Mammary microvascular endothelial cell (primary cell): ENCODE measurements around the gene SOX15. TPM values are rescaled to one million over a fixed set of nuclear protein-coding genes. Genes with fewer than 3 reads are reported as not detected.

Experiments used
- total RNA-seq: library from RNA; depleted of rRNA; stranded (reverse); fragments of >200 nt; gene quantifications from 2 replicates; pipeline ENCODE4 v1.2.3, GENCODE V29; 2015

The SOX15 gene
- not detected in 2 replicates for total RNA-seq

GRCh38 chr17:7589891-7590691 lies at the start of gene SOX15:
Gene SOX15, minus strand, starts transcription at chr17:7590094. Its CDS starts 418 bp downstream, at chr17:7589676.

DNA sequence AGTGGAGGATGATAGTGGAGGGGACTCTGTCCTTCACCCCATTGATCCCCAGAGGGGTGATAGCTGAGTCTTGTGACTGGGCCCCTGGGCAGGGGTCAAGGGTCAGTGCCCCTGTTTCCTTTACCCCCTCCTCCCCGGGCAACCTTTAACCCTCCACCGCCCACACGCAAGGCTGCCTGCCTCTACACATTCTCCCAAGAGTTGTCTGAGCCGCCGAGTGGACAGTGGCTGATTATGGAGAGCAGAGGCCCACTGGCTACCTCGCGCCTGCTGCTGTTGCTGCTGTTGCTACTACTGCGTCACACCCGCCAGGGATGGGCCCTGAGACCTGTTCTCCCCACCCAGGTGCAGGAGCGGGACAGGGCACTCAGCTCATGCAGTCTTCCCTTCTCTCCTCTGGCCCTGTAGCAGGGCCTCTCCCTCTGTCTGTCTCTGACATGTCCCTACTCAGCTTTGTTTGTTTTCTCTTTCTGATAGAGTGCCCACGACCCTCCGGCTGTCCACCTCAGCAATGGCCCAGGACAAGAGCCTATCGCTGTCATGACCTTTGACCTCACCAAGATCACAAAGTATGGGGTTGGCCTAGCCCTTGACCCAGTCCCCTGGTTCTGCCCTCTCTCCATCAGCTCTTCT lies 40.2 kb upstream of the SOX15 start, which contains the start of gene SHBG:
Gene SHBG, plus strand, starts transcription at position 197 of the 633 bp plus-strand sequence. Its CDS starts 38 bp downstream, at position 235.

DNA sequence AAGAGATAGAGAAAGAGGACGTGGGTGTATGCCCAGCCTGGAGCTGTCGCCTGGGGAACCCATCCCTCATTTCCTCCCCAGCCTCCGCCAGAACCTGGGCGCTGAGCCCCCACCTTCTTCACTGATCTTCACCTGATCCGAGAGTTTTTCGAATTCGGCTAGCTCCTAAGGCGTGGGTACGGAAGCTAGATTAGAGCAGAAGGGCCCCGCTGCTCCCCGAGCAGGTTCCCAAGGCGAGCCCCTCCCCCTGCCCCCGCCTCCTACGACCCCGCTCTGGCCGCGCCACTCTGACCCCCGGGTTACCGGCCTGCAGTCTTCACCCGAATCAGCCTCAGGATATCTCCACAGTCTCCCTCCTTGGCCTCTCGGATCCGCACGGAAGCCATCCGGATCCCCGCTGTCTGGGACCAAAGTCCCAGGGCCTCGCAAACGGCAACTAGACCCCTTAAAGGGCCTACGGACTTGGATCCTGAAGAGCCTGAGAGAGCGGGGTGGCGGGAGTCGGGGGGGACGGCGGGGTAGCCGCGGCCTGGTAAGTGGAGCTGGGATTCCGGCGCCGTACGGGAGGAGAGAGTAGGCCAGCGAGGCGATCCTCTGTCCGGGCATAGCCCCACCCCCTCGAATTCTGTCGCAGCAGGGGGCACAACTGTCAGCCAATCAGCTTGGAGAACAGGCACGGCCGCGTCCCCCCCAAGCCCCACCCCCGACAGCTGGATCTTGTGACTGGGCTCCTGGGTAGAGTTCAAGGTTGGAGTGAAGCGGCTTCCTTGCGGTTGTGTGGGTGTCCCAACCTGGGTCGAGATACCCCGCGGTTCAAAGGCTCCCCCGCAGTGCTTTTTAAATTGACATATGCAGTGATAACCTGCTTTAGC lies 37.6 kb upstream of the SOX15 start, which contains the start of gene SAT2:
Gene SAT2, minus strand, starts transcription at position 572 of the 872 bp plus-strand sequence. Its CDS starts 186 bp downstream, at position 386.

DNA sequence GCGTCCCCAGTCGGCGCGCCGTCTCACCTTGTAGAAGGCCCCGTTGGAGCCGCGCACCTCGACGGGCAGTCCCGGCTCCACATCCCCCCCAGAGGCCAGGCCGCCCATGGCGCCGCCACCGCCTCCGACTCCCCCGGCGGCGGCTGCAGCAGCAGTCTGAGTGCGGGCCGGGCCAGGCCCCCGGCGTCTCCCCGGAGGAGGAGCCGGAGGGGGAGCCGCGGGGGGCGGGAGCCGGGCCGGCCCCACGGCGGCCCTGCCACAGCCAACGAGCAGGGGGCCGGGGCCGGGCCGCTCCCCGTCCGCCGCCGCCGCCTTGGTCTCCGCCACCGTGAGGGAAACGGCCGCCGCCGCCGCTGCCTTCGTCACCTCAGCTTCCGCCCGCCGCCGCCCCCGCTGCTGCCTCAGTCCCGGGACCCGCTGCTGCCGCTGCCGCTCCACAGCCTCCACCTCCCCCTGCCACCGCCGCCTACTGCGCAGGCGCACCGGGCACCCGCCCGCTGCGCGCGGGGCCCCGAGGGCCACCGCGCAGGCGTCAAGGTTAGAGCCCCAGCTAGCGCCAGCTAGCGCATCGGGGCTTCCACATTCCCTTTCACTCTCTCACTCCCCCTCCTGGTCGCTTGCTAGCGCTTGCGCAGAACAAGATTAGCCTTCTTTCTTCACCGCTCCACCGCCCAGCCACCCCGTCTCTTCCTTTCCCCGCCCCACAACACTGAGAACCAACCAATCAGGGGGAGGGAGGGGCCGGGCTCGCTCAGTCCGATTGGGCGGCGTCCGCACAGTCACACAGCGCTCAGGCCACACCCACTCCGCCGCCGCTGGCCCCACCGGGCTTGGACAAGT lies 24.8 kb upstream of the SOX15 start, which contains the start of gene FXR2:
Gene FXR2, minus strand, starts transcription at position 473 of the 840 bp plus-strand sequence. Its CDS starts 365 bp downstream, at position 108.

DNA sequence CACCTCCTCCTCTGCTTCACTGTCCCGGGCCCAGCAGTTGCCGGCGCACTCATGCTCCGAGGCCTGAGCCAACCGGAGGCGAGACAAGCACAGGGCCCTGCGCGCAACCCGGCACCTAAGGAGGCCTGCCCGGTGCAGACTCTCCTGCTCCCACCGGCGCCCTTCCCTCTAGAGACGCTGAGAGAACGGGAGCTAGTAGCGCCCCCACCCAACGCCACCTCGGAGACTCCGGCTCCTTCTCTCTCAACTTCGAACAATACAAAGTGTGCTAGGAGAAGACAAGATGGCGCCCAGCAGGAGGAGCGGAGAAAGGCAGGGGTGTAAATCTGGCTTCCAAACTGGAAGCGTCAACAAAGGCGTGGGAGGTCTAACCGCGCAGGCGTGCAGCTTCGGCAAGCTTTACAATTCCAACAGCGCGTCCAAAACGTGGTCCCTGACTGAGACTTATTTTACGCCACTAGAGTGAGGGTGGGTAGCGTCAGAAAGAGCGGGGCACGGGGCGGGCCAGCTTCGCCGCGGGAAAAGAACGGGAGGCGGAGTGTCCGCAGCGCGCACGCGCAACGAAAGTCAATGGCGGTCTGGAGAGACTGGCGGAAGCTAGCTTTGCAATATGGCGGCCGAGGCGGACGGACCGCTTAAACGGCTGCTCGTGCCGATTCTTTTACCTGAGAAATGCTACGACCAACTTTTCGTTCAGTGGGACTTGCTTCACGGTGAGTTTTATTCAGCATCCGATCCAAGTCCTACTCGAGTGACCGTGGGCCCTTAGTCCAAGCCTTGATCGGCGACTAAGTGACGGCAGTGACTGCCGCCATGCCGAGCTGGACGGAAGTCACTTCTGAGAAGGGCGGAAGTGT lies 6.4 kb downstream of the SOX15 start, which contains the start of gene MPDU1:
Gene MPDU1, plus strand, starts transcription at position 600 of the 857 bp plus-strand sequence. Its CDS starts 11 bp downstream, at position 611.

GRCh38 chr17:7579001-7579833 lies 10.7 kb downstream of the SOX15 start, which contains the start of gene CD68:
Gene CD68, plus strand, starts transcription at chr17:7579638. Its CDS starts 40 bp downstream, at chr17:7579678.

GRCh38 chr17:7561589-7562207 lies 28.2 kb downstream of the SOX15 start, which contains the start of gene SENP3:
Gene SENP3, plus strand, starts transcription at chr17:7561919. Its CDS starts 1,158 bp downstream, at chr17:7563077.

GRCh38 chr17:7558544-7559319 lies 31.2 kb downstream of the SOX15 start, which contains the start of gene TNFSF13:
Gene TNFSF13, plus strand, starts transcription at chr17:7558750. Its CDS starts 290 bp downstream, at chr17:7559040.

GRCh38 chr17:7548585-7549400 lies 41.1 kb downstream of the SOX15 start, which contains the start of gene TNFSF12:
Gene TNFSF12, plus strand, starts transcription at chr17:7549058. Its CDS starts 96 bp downstream, at chr17:7549154.

Other genes with a start within 250 kb of the SOX15 start
- 4.2 and 5.5 TPM in 2 replicates for gene KCTD11, start 237.9 kb downstream of the SOX15 start, total RNA-seq
- not detected in 2 replicates for gene TMEM95, start 234.9 kb downstream of the SOX15 start, total RNA-seq
- 0.15 and 2.5 TPM in 2 replicates for gene TNK1, start 209.0 kb downstream of the SOX15 start, total RNA-seq
- 66.6 and 72.2 TPM in 2 replicates for gene PLSCR3, start 195.6 kb downstream of the SOX15 start, total RNA-seq
- 41.1 and 116 TPM in 2 replicates for gene TMEM256, start 186.0 kb downstream of the SOX15 start, total RNA-seq
- 2.9 and 3.1 TPM in 2 replicates for gene NLGN2, start 182.2 kb downstream of the SOX15 start, total RNA-seq
- gene SPEM1, start 169.8 kb downstream of the SOX15 start, total RNA-seq: not detected in 2 replicates
- not detected in 2 replicates for gene SPEM2, start 164.5 kb downstream of the SOX15 start, total RNA-seq
- gene SPEM3, start 161.2 kb downstream of the SOX15 start, total RNA-seq: not detected in 2 replicates
- 8.0 and 9.7 TPM in 2 replicates for gene TMEM102, start 154.7 kb downstream of the SOX15 start, total RNA-seq
- gene FGF11, start 150.6 kb downstream of the SOX15 start, total RNA-seq: 0.20 TPM in 1 of 2 replicates, not detected in the other
- 3.5 and 10.1 TPM in 2 replicates for gene CHRNB1, start 145.0 kb downstream of the SOX15 start, total RNA-seq
- gene ZBTB4, start 110.5 kb downstream of the SOX15 start, total RNA-seq: 18.9 and 20.9 TPM in 2 replicates
- not detected in 2 replicates for gene SLC35G6, start 108.6 kb downstream of the SOX15 start, total RNA-seq
- 45.0 and 63.4 TPM in 2 replicates for gene POLR2A, start 105.7 kb downstream of the SOX15 start, total RNA-seq
- gene TNFSF12, start 41.0 kb downstream of the SOX15 start, total RNA-seq: 15.9 and 16.8 TPM in 2 replicates
- gene TNFSF13, start 31.3 kb downstream of the SOX15 start, total RNA-seq: 2.8 and 5.5 TPM in 2 replicates
- gene SENP3, start 28.2 kb downstream of the SOX15 start, total RNA-seq: 88.5 and 94.1 TPM in 2 replicates
- gene CD68, start 10.5 kb downstream of the SOX15 start, total RNA-seq: 28.8 TPM in 2 replicates
- 308 and 329 TPM in 2 replicates for gene MPDU1, start 6.2 kb downstream of the SOX15 start, total RNA-seq
- 29.8 and 33.8 TPM in 2 replicates for gene FXR2, start 24.8 kb upstream of the SOX15 start, total RNA-seq
- 18.9 and 24.8 TPM in 2 replicates for gene SAT2, start 37.7 kb upstream of the SOX15 start, total RNA-seq
- 0.13 TPM in 1 of 2 replicates, not detected in the other for gene SHBG, start 40.0 kb upstream of the SOX15 start, total RNA-seq
- not detected in 2 replicates for gene ATP1B2, start 60.8 kb upstream of the SOX15 start, total RNA-seq
- 85.9 and 87.5 TPM in 2 replicates for gene TP53, start 97.4 kb upstream of the SOX15 start, total RNA-seq
- gene WRAP53, start 98.4 kb upstream of the SOX15 start, total RNA-seq: 20.5 and 21.6 TPM in 2 replicates
- gene EFNB3, start 115.1 kb upstream of the SOX15 start, total RNA-seq: 0.10 and 0.13 TPM in 2 replicates
- 0.93 and 1.7 TPM in 2 replicates for gene DNAH2, start 127.7 kb upstream of the SOX15 start, total RNA-seq
- 0.87 and 1.0 TPM in 2 replicates for gene KDM6B, start 244.1 kb upstream of the SOX15 start, total RNA-seq